Medulla oblongata (tissue), 1 donor: ENCODE measurements around the gene STXBP5L.
"Not testable (repeated sequence)": the region's sequence is repeated elsewhere in the genome, so short reads cannot be mapped to it uniquely, and the experiment has no call there.

ENCODE experiments used
- DNase-seq: peaks from one replicate; pipeline ENCODE4 v3.0.0-alpha.2; 2015; ENCODE audit errors: extremely low spot score

STXBP5L gene

DNA sequence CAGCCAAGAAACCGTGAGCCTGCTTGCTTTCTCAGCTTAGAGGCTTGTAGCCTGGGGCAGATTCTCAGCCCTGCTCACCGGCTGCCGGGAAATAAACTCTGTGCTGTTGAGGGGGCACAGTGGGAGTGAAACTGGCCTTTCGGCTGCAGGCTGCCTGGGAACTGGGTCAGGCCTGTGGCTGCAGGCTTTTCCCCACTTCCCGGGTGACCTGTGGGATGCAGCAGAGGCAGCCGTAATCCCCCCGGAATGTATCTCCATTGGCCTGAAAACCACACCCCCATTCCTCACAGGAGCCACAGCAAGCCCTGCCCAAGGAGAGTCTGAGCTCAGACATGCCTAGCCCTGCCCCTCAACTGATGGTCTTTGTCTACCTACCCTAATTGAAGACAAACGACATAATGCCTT, 110.9 kb downstream of the STXBP5L start:
- no peak for DNase-seq

GRCh38 chr3:121063628-121064027, 155.6 kb downstream of the STXBP5L start:
- DNase-seq, result no peak

GRCh38 chr3:121064121-121064520, 156.1 kb downstream of the STXBP5L start:
- DNase-seq, result no peak

DNA sequence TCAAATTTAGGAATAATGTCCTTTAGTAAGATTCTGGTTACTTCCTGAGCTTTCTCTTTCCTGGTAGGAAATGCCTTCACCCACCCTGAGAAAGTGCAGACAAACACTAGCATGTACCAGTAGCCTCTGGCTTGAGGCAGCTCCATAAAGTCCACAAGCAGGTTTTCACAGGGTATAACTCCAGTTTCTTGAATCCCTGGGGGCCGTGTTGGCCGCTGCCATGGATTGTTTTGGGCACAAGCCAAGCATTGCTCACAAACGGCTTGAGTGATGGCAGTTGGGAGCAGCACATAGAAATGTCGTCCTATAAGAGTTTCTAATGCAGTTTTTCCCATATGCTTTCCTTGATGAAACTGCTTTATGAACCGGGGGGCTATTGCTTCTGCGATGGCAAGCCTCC, 164.1 kb downstream of the STXBP5L start:
- DNase-seq, result peak; percentile 3

DNA sequence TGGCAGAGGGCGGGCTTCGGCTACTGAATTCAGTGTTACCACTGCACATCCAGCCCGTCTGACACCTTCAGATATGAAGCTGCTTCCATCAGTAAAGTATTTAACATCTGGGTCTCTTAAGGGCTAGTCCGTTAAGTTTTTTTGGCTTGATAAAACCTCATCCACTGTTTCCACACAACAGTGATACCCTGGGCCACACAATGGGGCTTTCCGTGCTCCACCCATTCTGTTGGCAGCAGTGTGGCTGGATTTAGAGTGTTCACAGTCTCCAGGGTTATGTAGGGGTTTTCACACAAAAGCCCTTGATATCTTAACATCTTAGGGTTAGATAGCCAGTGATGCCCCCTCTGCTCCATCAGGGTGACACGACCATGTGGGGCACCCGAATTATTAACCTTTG, 165.0 kb downstream of the STXBP5L start:
- no peak for DNase-seq

DNA sequence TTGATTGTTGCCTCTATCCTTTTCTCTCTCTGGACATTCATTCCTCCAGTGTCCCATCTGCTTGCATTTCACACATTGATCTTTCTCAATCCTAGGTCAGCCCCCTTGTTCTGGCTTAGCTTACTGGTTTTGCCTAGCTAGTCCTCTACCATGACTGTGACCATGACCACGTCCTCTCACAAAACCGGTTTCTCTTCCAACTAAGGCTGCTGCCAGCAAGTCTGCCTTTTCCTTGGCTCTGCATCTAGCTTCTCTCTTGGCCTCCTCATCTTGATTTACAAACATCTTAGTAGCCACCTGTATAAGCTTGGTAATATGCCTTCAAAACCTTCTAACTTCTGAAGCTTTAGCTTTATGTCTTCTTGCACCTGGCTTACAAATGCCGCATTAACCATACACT, 167.2 kb downstream of the STXBP5L start:
- DNase-seq, result no peak

DNA sequence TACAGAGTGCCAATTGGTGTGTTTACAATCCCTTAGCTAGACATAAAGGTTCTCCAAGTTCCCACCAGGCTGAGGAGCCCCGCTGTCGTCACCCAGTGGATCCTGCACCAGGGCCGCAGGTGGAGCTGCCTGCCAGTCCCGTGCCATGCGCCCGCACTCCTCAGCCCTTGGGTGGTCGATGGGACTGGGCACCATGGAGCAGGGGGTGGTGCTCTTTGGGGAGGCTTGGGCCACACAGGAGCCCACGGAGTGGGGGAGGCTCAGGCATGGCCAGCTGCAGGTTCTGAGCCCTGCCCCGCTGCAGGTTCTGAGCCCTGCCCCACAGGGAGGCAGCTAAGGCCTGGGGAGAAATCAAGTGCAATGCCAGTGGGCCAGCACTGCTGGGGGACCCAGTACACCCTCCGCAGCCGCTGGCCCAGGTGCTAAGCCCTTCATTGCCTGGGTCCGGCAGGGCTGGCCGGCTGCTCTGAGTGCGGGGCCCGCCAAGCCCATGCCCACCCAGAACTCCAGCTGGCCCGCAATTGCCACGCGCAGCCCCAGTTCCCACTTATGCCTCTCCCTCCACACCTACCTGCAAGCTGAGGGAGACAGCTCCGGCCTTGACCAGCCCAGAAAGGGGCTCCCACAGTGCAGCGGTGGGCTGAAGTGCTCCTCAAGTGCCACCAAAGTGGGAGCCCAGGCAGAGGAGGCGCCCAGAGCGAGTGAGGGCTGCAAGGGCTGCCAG, 170.5 kb downstream of the STXBP5L start:
- not testable (repeated sequence) for DNase-seq

DNA sequence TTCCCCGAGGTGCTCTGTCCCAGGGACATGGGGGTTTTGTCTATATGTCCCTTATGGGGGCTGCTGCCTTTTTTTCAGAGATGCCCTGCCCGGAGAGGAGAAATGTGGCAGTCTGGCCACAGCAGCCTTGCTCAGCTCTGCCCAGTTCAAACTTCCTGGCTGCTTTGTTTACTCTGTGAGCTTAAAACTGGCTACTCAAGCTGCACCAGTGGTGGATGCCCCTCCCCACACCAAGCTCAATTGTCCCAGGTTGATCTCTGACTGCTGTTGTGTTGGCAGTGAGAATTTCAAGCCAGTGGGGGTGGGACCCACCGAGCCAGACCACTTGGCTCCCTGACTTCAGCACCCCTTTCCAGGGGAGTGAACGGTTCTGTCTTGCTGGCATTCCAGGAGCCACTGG, 188.9 kb downstream of the STXBP5L start:
- no peak for DNase-seq

GRCh38 chr3:121111086-121111485, 203.1 kb downstream of the STXBP5L start:
- not testable (repeated sequence) for DNase-seq

GRCh38 chr3:121111914-121112612, 204.1 kb downstream of the STXBP5L start:
- DNase-seq, result no peak

DNA sequence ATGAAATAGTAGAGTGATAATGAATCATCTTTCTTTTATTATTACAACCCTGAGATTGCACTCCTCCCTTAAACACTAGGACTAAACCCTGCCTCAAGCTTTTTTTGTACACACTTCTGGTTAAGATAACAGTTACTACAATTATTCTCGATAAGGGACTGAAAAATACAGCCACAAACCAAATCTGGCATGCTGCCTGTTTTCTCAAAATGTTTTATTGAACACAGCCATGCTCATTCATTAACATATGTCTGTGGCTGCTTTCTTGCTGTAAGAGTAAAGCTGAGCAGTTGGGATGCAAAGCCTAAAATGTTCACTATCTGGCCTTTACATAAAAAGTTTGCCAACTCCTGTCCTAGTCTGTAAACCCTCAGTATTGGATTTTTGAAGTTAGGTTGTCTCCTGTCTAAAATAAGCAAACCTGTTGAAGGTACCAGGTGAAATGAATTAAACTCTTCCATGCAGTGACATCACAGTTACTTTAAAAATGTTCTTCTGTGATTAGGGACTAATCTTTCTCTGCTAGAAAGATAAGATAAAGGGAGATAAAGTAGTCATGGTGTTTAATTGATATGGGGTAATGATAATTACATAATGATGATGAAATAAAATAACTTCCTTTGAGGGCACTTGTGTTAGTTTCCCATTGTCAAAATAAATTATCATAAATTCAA, 218.2 kb downstream of the STXBP5L start:
- DNase-seq, result no peak

DNA sequence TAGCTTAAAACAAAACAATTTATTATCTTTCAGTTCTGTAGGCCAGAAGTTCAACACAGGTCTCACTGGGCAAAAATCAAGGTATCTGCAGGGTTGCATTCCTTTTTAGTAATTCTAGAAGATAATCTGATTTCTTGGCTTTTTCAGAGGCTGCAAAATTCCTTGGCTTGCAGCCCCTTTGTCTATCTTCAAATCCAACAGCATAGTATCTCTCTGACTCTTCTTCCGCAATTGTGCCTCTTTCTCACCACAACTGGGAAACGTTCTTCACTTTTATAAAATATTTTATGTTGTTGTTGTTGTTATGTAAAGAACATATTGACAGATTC, 218.7 kb downstream of the STXBP5L start:
- no peak for DNase-seq

DNA sequence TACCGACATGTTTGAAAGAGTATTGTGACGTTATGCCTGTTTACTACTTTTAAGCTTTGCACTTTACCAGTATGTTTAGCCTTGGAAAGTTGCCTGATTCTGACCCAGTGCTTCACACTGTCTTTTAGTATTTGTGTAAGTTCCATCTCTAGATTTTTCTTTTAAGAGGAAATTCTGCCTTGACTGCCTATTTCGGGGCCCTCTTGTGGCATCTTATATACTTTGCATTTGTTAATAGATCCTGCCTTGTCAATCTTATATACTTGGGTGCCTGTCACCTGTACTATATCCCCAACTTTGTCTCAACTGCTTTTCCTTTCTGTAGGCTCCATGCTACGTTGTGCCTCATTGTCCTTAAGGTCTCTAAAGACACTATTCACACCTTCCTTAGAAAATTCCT, 244.6 kb downstream of the STXBP5L start:
- DNase-seq, result peak; percentile 6

- no peak for DNase-seq
These were observed 245.8 kb downstream of the STXBP5L start for GRCh38 chr3:121153851-121154250.

- no peak for DNase-seq
These were observed 247.0 kb downstream of the STXBP5L start for GRCh38 chr3:121155028-121155427.

DNA sequence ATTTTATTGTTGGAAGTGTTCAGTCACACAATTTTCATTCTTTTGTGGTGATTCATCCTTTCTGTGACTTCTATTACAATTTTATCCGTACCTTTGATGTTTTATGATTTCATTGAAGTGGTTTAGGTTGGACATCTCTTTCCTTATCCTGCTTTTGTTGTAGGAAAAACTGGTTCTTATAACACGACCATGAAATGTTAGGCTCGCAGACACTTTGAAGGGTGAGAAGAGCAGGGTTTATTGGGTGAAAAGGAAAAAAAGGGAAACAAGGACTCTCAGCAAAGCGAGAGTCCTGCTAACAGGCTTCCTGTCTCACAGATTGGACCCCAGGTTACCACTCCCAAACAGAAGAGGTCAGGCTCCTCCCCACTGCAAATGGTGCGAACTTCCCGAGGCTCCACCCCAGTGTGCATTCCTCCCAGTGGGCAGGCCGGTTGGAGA, 257.4 kb downstream of the STXBP5L start:
- no peak for DNase-seq

GRCh38 chr3:121167374-121168139, 259.6 kb downstream of the STXBP5L start:
- no peak for DNase-seq

GRCh38 chr3:121175083-121175482, 267.1 kb downstream of the STXBP5L start:
- DNase-seq, result no peak

- not testable (repeated sequence) for DNase-seq
These were observed 282.6 kb downstream of the STXBP5L start for GRCh38 chr3:121190626-121191025.

- no peak for DNase-seq
These were observed 294.6 kb downstream of the STXBP5L start for GRCh38 chr3:121202573-121202972.

DNA sequence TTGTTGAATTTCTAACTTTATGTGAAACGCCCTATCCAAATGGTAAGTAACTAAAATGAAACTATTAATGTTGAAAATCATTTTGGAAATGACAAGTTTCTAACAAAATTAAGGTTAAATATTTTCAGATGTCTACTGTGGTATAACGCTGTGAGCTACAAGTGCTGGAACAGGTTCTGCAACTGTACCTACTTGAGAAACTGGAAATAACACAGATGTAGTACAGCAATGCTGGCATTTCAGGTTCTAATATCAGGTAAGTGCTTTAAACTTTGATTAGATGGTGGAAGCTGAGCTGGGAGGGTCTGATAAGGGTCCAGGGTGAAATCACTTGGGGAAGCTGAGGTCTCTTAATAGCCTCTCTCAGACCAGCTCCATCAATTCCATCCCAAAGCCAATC, 315.1 kb downstream of the STXBP5L start:
- DNase-seq, result no peak

DNA sequence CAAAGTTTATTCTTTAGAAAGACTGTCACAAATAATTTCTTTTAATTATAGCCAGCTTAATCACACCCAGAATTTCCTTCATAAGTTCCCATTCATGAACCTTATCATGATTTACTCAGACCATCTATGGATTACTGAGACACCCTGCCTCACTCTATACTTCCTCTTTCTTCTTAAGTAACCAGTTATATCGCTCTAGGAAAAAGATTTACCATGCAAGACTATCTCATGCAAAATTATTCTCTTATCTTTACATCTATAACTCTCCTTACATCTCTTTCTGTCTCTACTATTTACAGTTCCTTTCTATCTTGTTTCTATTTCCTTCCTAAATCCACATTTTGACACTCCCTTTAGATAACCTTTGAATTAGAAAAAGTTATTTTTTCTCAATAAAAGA, 321.0 kb downstream of the STXBP5L start:
- DNase-seq, result no peak
